ENCODE data around the gene PTAR1.
"Not testable (repeated sequence)": the region's sequence is repeated elsewhere in the genome, so short reads cannot be mapped to it uniquely, and the experiment has no call there.

Gene PTAR1

GRCh38 chr9:69768716-69769115 is 8.9 kb upstream of the PTAR1 start:
- no peaks in the 10 kb centered on the region for H3K27me3 Mint-ChIP-seq (ENCODE audit: low read depth)
- H3K4me3 Mint-ChIP-seq, result no peak overlapping the region
- H3K9me3 Mint-ChIP-seq, result no peaks in the 10 kb centered on the region
- no peak overlapping the region for H3K27ac Mint-ChIP-seq
- H3K36me3 Mint-ChIP-seq (ENCODE audit: low read depth), result no peaks in the 10 kb centered on the region
- H3K4me1 Mint-ChIP-seq, result peaks cover 3% of the 10 kb centered on the region
- TF ChIP-seq, protein P1, sequence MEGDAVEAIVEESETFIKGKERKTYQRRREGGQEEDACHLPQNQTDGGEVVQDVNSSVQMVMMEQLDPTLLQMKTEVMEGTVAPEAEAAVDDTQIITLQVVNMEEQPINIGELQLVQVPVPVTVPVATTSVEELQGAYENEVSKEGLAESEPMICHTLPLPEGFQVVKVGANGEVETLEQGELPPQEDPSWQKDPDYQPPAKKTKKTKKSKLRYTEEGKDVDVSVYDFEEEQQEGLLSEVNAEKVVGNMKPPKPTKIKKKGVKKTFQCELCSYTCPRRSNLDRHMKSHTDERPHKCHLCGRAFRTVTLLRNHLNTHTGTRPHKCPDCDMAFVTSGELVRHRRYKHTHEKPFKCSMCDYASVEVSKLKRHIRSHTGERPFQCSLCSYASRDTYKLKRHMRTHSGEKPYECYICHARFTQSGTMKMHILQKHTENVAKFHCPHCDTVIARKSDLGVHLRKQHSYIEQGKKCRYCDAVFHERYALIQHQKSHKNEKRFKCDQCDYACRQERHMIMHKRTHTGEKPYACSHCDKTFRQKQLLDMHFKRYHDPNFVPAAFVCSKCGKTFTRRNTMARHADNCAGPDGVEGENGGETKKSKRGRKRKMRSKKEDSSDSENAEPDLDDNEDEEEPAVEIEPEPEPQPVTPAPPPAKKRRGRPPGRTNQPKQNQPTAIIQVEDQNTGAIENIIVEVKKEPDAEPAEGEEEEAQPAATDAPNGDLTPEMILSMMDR (IDR thresholded peaks at IDR 0.05; ENCODE audit: unreplicated experiment in 3 of 3), result no peak

GRCh38 chr9:69768101-69768500 is 8.3 kb upstream of the PTAR1 start:
- TF ChIP-seq, protein P1 (IDR thresholded peaks at IDR 0.05; ENCODE audit: unreplicated experiment in 3 of 3), result no peak
- Mint-ChIP-seq H3K27me3 (ENCODE audit: low read depth) (no peaks in the 10 kb centered on the region), H3K4me1 (peaks cover 4% of the 10 kb centered on the region), H3K27ac (no peak overlapping the region), H3K9me3 (no peaks in the 10 kb centered on the region), H3K36me3 (ENCODE audit: low read depth) (no peaks in the 10 kb centered on the region), H3K4me3 (no peak overlapping the region)

DNA sequence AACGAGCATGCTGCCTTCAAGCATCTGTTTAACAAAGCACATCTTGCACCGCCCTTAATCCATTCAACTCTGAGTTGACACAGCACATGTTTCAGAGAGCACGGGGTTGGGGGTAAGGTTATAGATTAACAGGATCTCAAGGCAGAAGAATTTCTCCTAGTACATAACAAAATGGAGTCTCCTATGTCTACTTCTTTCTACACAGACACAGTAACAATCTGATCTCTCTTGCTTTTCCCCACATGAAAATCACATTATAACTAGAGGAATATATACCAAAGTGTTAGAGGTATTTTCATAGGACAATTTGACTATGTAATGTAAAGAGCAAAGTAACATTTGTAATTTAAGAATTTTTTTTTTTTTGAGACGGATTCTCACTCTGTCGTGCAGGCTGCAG is 4.1 kb upstream of the PTAR1 start:
- H3K27me3 Mint-ChIP-seq (ENCODE audit: low read depth); H3K4me1 Mint-ChIP-seq; H3K36me3 Mint-ChIP-seq (ENCODE audit: low read depth); H3K9me3 Mint-ChIP-seq: not testable (repeated sequence)
- Mint-ChIP-seq H3K4me3 (peak overlapping the region in 1 of 3 experiments; percentile 32), H3K27ac (peak overlapping the region; percentile 91 to 98 (median 97))

- Mint-ChIP-seq H3K4me1 (peaks cover 16% of the 10 kb centered on the region), H3K4me3 (peak overlapping the region in 1 of 3 experiments; percentile 25), H3K36me3 (ENCODE audit: low read depth) (no peaks in the 10 kb centered on the region), H3K27me3 (ENCODE audit: low read depth) (no peaks in the 10 kb centered on the region), H3K9me3 (no peaks in the 10 kb centered on the region), H3K27ac (peak overlapping the region in 2 of 3 experiments; percentile 25 to 54)
- TF ChIP-seq, protein P1 (IDR thresholded peaks at IDR 0.05; ENCODE audit: unreplicated experiment in 3 of 3), result no peak
These were observed 2.7 kb upstream of the PTAR1 start for GRCh38 chr9:69762527-69762926.

GRCh38 chr9:69760278-69760610 is 433 bp upstream of the PTAR1 start:
- H3K4me1 Mint-ChIP-seq, result peaks cover 27% of the 10 kb centered on the region
- no peaks in the 10 kb centered on the region for H3K27me3 Mint-ChIP-seq (ENCODE audit: low read depth)
- H3K9me3 Mint-ChIP-seq, result no peaks in the 10 kb centered on the region
- H3K27ac Mint-ChIP-seq, result peak overlapping the region; percentile 98 to 99 (median 99)
- TF ChIP-seq, protein P1 (IDR thresholded peaks at IDR 0.05; ENCODE audit: unreplicated experiment in 3 of 3), result no peak
- no peaks in the 10 kb centered on the region for H3K36me3 Mint-ChIP-seq (ENCODE audit: low read depth)
- peak overlapping the region; percentile 96 to 99 (median 98) for H3K4me3 Mint-ChIP-seq

GRCh38 chr9:69759021-69759420 is 790 bp downstream of the PTAR1 start:
- H3K4me1 Mint-ChIP-seq, result peaks cover 26% of the 10 kb centered on the region
- peaks cover 3% of the 10 kb centered on the region for H3K36me3 Mint-ChIP-seq (ENCODE audit: low read depth)
- no peaks in the 10 kb centered on the region for H3K9me3 Mint-ChIP-seq
- peak overlapping the region; percentile 96 to 99 (median 98) for H3K4me3 Mint-ChIP-seq
- H3K27me3 Mint-ChIP-seq (ENCODE audit: low read depth), result no peaks in the 10 kb centered on the region
- H3K27ac Mint-ChIP-seq, result peak overlapping the region; percentile 98 to 99 (median 99)
- TF ChIP-seq, protein P1 (IDR thresholded peaks at IDR 0.05; ENCODE audit: unreplicated experiment in 3 of 3), result no peak

All from nephron (organoid).